ENCODE measurements around the gene PCGF3. TPM values are rescaled to one million over a fixed set of nuclear protein-coding genes. Genes with fewer than 3 reads are reported as not detected.

Gene PCGF3
- total RNA-seq, result 10 to 100 TPM; 17.5 to 26.1 (median 20.9) TPM
- polyA plus RNA-seq, result 10 to 100 TPM; 21.7 to 50.8 TPM
- long read RNA-seq, donor 1, full-length matches to known transcripts, result 33 of 39 reads
- long read RNA-seq, donor 1, partial matches to known transcripts, result 1 of 39 reads
- long read RNA-seq, donor 1, other reads (novel, unspliced or antisense), result 5 of 39 reads
- long read RNA-seq, donor 2, full-length matches to known transcripts, result 20 of 26 reads
- long read RNA-seq, donor 2, partial matches to known transcripts, result 1 of 26 reads
- long read RNA-seq, donor 2, other reads (novel, unspliced or antisense), result 5 of 26 reads
- long read RNA-seq, donor 3, full-length matches to known transcripts, result 37 of 48 reads
- long read RNA-seq, donor 3, partial matches to known transcripts, result 4 of 48 reads
- long read RNA-seq, donor 3, other reads (novel, unspliced or antisense), result 7 of 48 reads

- TF ChIP-seq CTCF (IDR thresholded peaks at IDR 0.05), result no peak
- peaks cover 0 to 3% (median 0%) of the 10 kb centered on the region in 9 donors for H3K36me3 ChIP-seq
- peaks cover 8 to 30% (median 22%) of the 10 kb centered on the region in 9 donors for H3K4me1 ChIP-seq
- WGBS, 2 donors, result 2 to 3% methylated on average over 77 to 82 of the region's 82 CpGs
- no peaks in the 10 kb centered on the region for H3K9me3 ChIP-seq
- H3K27ac ChIP-seq, result peak within 1 kb of the TSS; percentile 67 to 97 (median 92)
- DNase-seq, result peak; percentile 97 to 99
- H3K27me3 ChIP-seq, result no peaks in the 10 kb centered on the region
- H3K4me3 ChIP-seq, result peak within 1 kb of the TSS; percentile 88 to 99 (median 94)
- peak; percentile 97 to 99 (median 98) for ATAC-seq
- intact Hi-C loops (cut with DNase I), result no loop called here
Measured at GRCh38 chr4:705278-706082, at the start of gene PCGF3. Gene PCGF3 (plus strand): TSS chr4:705832. CDS start chr4:733681, 27,849 bp downstream.

- WGBS, 2 donors, result 70 to 73% methylated on average over 58 of the region's 58 CpGs
- peak in 2 of 8 donors; percentile 10 to 23 for ATAC-seq
Measured at GRCh38 chr4:656436-657337, 48.9 kb upstream of the PCGF3 start.

GRCh38 chr4:657338-657833, 48.2 kb upstream of the PCGF3 start:
- Histone ChIP-seq H3K4me1 (no peaks in the 10 kb centered on the region), H3K36me3 (no peaks in the 10 kb centered on the region), H3K9me3 (no peaks in the 10 kb centered on the region), H3K27me3 (peaks cover 0 to 29% (median 0%) of the 10 kb centered on the region in 7 donors), H3K27ac (no peak overlapping the region), H3K4me3 (no peak overlapping the region)
- DNase-seq (no peak), ATAC-seq (no peak)
- intact Hi-C loops (cut with DNase I), result no loop called here
- 78 to 82% methylated on average over 21 to 23 of the region's 23 CpGs for WGBS, 2 donors
- TF ChIP-seq CTCF (IDR thresholded peaks at IDR 0.05), result no peak

More at GRCh38 chr4:656436-657337, 48.9 kb upstream of the PCGF3 start:
- no peaks in the 10 kb centered on the region for H3K9me3 ChIP-seq
- no peak overlapping the region for H3K27ac ChIP-seq
- no peaks in the 10 kb centered on the region for H3K36me3 ChIP-seq
- H3K4me3 ChIP-seq, result no peak overlapping the region
- intact Hi-C loops (cut with DNase I), result no loop called here
- no peak for TF ChIP-seq CTCF (IDR thresholded peaks at IDR 0.05)
- no peak for DNase-seq
- H3K27me3 ChIP-seq, result peaks cover 0 to 36% (median 5%) of the 10 kb centered on the region in 7 donors
- H3K4me1 ChIP-seq, result no peaks in the 10 kb centered on the region
